Neural progenitor cell (in vitro differentiated cells): ENCODE measurements around the gene RAB40A. TPM values are rescaled to one million over a fixed set of nuclear protein-coding genes. Genes with fewer than 3 reads are reported as not detected.

Experiments used
- DNase-seq: peaks from one replicate; pipeline ENCODE4 v3.0.0-alpha.2; 2016; ENCODE audit warnings: low spot score
- H2AFZ ChIP-seq: fragments of 200-600 bp; sonication (generic); replicated peaks from 2 replicates; pipeline ENCODE4 v1.6.1; 2016; ENCODE audit warnings: antibody characterized with exemption
- H3F3A ChIP-seq: fragments of 200-600 bp; sonication (generic); 2 replicates; pipeline ENCODE4 v1.6.1; 2016; ENCODE audit warnings: antibody characterized with exemption, low read depth
- H3K27ac ChIP-seq: fragments of 200-600 bp; sonication (generic); 2 replicates; pipeline ENCODE4 v1.5.1; 2016; ENCODE audit warnings: mild to moderate bottlenecking
- H3K27me3 ChIP-seq: fragments of 200-600 bp; sonication (generic); 2 replicates; pipeline ENCODE4 v1.6.1; 2016; ENCODE audit warnings: mild to moderate bottlenecking, moderate library complexity
- H3K36me3 ChIP-seq: fragments of 200-600 bp; sonication (generic); 2 replicates; pipeline ENCODE4 v1.5.1; 2016
- H3K4me1 ChIP-seq: fragments of 200-600 bp; sonication (generic); 2 replicates; pipeline ENCODE4 v1.6.1; 2016; ENCODE audit warnings: mixed run types
- H3K4me2 ChIP-seq: fragments of 200-600 bp; sonication (generic); 2 replicates; pipeline ENCODE4 v1.6.1; 2016
- H3K4me3 ChIP-seq: fragments of 200-600 bp; sonication (generic); 2 replicates; pipeline ENCODE4 v1.5.1; 2016
- H3K79me2 ChIP-seq: fragments of 200-600 bp; sonication (generic); 2 replicates; pipeline ENCODE4 v1.6.1; 2016; ENCODE audit warnings: low read depth
- H3K9ac ChIP-seq: fragments of 200-600 bp; sonication (generic); 2 replicates; pipeline ENCODE4 v1.6.1; 2016
- H3K9me3 ChIP-seq: fragments of 200-600 bp; sonication (generic); 2 replicates; pipeline ENCODE4 v1.5.1; 2016; ENCODE audit warnings: low read depth
- H4K20me1 ChIP-seq: fragments of 200-600 bp; sonication (generic); 2 replicates; pipeline ENCODE4 v1.6.1; 2016; ENCODE audit warnings: low read depth
- H3K27ac Mint-ChIP-seq: 3 replicates; pipeline ENCODE4 v1.8.0; 2021; ENCODE audit warnings: mixed read lengths
- H3K27me3 Mint-ChIP-seq: 2 replicates; pipeline ENCODE4 v1.8.0; 2022; ENCODE audit warnings: low read depth, mild to moderate bottlenecking, inconsistent platforms, moderate library complexity, mixed read lengths; ENCODE audit not compliant: insufficient read depth
- H3K36me3 Mint-ChIP-seq: 3 replicates; pipeline ENCODE4 v1.8.0; 2021; ENCODE audit warnings: mixed read lengths
- H3K4me1 Mint-ChIP-seq: 3 replicates; pipeline ENCODE4 v1.8.0; 2021; ENCODE audit warnings: mixed read lengths
- H3K4me3 Mint-ChIP-seq: 3 replicates; pipeline ENCODE4 v1.8.0; 2021; ENCODE audit warnings: mild to moderate bottlenecking, moderate library complexity, mixed read lengths
- H3K9me3 Mint-ChIP-seq: 3 replicates; pipeline ENCODE4 v1.8.0; 2020; ENCODE audit warnings: mixed read lengths
- CTCF ChIP-seq: fragments of 200-600 bp; sonication (generic); IDR thresholded peaks from 2 replicates; pipeline ENCODE4 v1.5.1; 2017; ENCODE audit warnings: antibody characterized with exemption, mild to moderate bottlenecking
- EZH2 ChIP-seq: fragments of 200-600 bp; sonication (generic); IDR thresholded peaks from 2 replicates; pipeline ENCODE4 v1.6.1; 2017; ENCODE audit warnings: antibody characterized with exemption, mild to moderate bottlenecking, moderate library complexity
- EZH2phosphoT487 ChIP-seq: fragments of 200-600 bp; sonication (generic); IDR thresholded peaks from 2 replicates; pipeline ENCODE4 v1.6.1; 2017; ENCODE audit warnings: antibody characterized with exemption
- total RNA-seq: library from RNA; depleted of rRNA; stranded (reverse); fragments of >200 nt; gene quantifications from 2 replicates; pipeline ENCODE4 v1.2.3, GENCODE V29; 2015; ENCODE audit warnings: low replicate concordance

The RAB40A gene
- total RNA-seq, 1 donor from 2014 or later, result 0.60 TPM

GRCh38 chrX:103518571-103518970, 718 bp downstream of the RAB40A start:
- H3K9me3 Mint-ChIP-seq, result no peaks in the 10 kb centered on the region
- H3K36me3 ChIP-seq, result no peaks in the 10 kb centered on the region
- no peak overlapping the region for H3K27ac Mint-ChIP-seq

GRCh38 chrX:103517246-103517645, 2.0 kb downstream of the RAB40A start:
- H3K9me3 Mint-ChIP-seq, result no peaks in the 10 kb centered on the region
- Histone ChIP-seq H3K9ac (no peak overlapping the region), H3K27ac (no peak overlapping the region), H3K4me3 (no peak overlapping the region), H4K20me1 (no peaks in the 10 kb centered on the region), H3K9me3 (no peaks in the 10 kb centered on the region), H2AFZ (no peak overlapping the region), H3F3A (no peaks in the 10 kb centered on the region), H3K36me3 (no peaks in the 10 kb centered on the region), H3K79me2 (no peaks in the 10 kb centered on the region), H3K4me1 (no peaks in the 10 kb centered on the region), H3K4me2 (no peak overlapping the region), H3K27me3 (no peaks in the 10 kb centered on the region)
- peaks cover 8% of the 10 kb centered on the region for H3K4me1 Mint-ChIP-seq
- no peak for TF ChIP-seq CTCF
- no peak for TF ChIP-seq EZH2
- no peak for TF ChIP-seq EZH2phosphoT487
- no peak overlapping the region for H3K4me3 Mint-ChIP-seq
- H3K27me3 Mint-ChIP-seq, result no peaks in the 10 kb centered on the region
- DNase-seq, result no peak
- no peak overlapping the region for H3K27ac Mint-ChIP-seq
- H3K36me3 Mint-ChIP-seq, result no peaks in the 10 kb centered on the region

More at GRCh38 chrX:103518571-103518970, 718 bp downstream of the RAB40A start:
- Histone ChIP-seq H3K4me1 (no peaks in the 10 kb centered on the region), H3K4me2 (no peak overlapping the region), H4K20me1 (no peaks in the 10 kb centered on the region), H3K27ac (no peak overlapping the region), H3K79me2 (no peaks in the 10 kb centered on the region), H3K27me3 (no peaks in the 10 kb centered on the region), H3F3A (no peaks in the 10 kb centered on the region), H3K9me3 (no peaks in the 10 kb centered on the region), H2AFZ (no peak overlapping the region), H3K9ac (no peak overlapping the region), H3K4me3 (no peak overlapping the region)
- DNase-seq, result no peak
- no peaks in the 10 kb centered on the region for H3K36me3 Mint-ChIP-seq
- TF ChIP-seq CTCF, result no peak
- TF ChIP-seq EZH2, result no peak
- no peak for TF ChIP-seq EZH2phosphoT487
- H3K27me3 Mint-ChIP-seq, result no peaks in the 10 kb centered on the region
- H3K4me3 Mint-ChIP-seq, result no peak overlapping the region
- H3K4me1 Mint-ChIP-seq, result peaks cover 3% of the 10 kb centered on the region

GRCh38 chrX:103513476-103514108, 5.7 kb downstream of the RAB40A start:
- no peak overlapping the region for H3K4me2 ChIP-seq
- Mint-ChIP-seq H3K4me3 (no peak overlapping the region), H3K9me3 (no peaks in the 10 kb centered on the region), H3K4me1 (peaks cover 5% of the 10 kb centered on the region), H3K36me3 (no peaks in the 10 kb centered on the region), H3K27ac (no peak overlapping the region), H3K27me3 (no peaks in the 10 kb centered on the region)
- no peaks in the 10 kb centered on the region for H4K20me1 ChIP-seq
- no peaks in the 10 kb centered on the region for H3K4me1 ChIP-seq
- H2AFZ ChIP-seq, result no peak overlapping the region
- H3F3A ChIP-seq, result no peaks in the 10 kb centered on the region
- no peaks in the 10 kb centered on the region for H3K79me2 ChIP-seq
- no peak overlapping the region for H3K4me3 ChIP-seq
- H3K27ac ChIP-seq, result no peak overlapping the region
- no peak overlapping the region for H3K9ac ChIP-seq
- H3K9me3 ChIP-seq, result no peaks in the 10 kb centered on the region
- TF ChIP-seq EZH2 (no peak), CTCF (no peak), EZH2phosphoT487 (no peak)
- no peaks in the 10 kb centered on the region for H3K27me3 ChIP-seq
- no peaks in the 10 kb centered on the region for H3K36me3 ChIP-seq
- no peak for DNase-seq
